HG03439 (cell line): ENCODE measurements around the gene PLEKHG7.

ENCODE experiments used
- ATAC-seq: cut with Tn5 transposase; IDR thresholded peaks from one replicate; pipeline ENCODE4 v1.9.1; 2021; ENCODE audit warnings: mild to moderate bottlenecking, moderate library complexity; ENCODE audit not compliant: unreplicated experiment

PLEKHG7 gene

DNA sequence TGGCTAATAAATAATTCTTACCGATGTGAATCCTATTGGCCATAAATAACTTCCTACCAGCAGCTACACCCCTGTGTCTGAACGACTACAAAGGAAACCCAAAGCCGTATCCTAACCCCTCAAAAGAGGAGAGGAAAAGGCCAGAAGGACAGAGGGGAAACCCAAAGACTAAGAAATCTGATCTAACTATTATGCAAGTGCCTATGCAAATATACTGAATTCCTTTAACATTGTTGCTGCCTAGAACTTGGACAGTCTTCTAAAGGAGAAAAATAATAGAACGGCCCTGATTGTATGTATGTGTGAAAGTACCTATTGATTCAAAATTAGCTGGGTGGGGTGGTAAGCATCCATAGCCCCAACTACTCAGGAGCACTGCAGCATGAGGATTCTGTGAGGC lies 997 bp downstream of the PLEKHG7 start:
- no peak for ATAC-seq

GRCh38 chr12:92706594-92706993 lies 3.8 kb downstream of the PLEKHG7 start:
- ATAC-seq: no peak

DNA sequence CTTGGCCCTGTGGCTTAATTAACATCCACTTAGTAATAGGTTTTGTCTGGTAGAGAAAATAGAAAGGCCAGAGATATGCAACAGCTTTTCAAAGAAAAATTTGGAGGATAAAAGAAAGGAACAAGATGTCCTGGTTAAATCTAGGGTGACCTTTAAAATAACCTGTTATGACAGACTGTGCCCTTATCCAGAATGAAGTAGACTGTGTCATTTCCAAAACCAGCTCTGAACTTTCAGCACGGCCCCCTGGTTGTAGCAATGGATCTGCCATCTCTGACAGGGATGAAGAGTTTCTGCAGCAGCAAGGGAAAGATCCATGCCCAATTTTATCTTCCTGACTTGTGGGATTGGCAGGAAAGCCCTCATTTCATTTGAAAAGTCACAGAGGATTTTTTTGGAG lies 5.1 kb downstream of the PLEKHG7 start:
- ATAC-seq: no peak

GRCh38 chr12:92715625-92716024 lies 12.8 kb downstream of the PLEKHG7 start:
- ATAC-seq: no peak

DNA sequence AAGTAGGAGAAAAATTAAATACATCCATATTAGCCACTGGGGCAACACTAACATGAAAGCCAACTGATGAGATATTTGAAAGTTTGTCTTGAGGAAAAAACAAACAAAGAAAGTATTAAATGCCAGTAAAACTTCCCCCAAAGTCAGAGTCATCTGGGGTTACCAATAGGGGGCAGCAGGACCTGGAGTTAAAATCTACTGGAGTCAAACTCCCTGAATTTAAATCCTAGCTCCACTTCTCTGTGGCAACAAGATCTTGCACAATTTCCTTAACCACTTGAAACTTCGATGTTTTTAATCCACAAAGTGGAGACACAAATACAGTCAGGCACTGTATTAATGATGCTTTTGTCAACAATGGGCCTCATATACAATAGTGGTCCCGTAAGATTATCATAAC lies 14.4 kb downstream of the PLEKHG7 start:
- ATAC-seq: no peak

DNA sequence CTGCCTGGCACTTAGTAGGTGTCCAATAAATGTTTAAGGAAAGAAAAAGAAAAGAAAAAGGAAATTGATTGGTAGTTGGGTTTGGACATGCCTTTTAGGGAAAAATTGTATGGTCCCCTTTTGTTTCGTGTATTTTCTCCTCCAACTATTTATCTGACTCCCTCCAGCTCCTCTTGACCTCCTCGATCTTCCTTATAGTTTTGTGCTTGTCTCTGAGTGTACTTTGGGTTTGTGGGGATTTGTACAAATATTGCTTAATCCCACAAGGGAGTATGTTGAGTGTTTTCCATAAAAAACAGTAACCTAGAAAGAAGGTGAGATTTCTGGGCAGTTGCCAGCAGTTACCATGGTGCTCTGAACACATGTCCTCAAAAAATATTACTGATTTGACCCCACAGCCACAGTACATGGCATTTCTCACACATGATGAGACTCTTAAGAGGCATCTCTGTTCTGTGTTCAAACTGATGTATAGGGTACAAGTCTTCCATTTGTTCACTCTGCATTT lies 15.7 kb downstream of the PLEKHG7 start:
- no peak for ATAC-seq

GRCh38 chr12:92719674-92720073 lies 16.9 kb downstream of the PLEKHG7 start:
- no peak for ATAC-seq

- no peak for ATAC-seq
These were observed 18.3 kb downstream of the PLEKHG7 start for GRCh38 chr12:92721130-92721529.

- no peak for ATAC-seq
These were observed 18.9 kb downstream of the PLEKHG7 start for GRCh38 chr12:92721656-92722055.

GRCh38 chr12:92722897-92723296 lies 20.1 kb downstream of the PLEKHG7 start:
- ATAC-seq: no peak

DNA sequence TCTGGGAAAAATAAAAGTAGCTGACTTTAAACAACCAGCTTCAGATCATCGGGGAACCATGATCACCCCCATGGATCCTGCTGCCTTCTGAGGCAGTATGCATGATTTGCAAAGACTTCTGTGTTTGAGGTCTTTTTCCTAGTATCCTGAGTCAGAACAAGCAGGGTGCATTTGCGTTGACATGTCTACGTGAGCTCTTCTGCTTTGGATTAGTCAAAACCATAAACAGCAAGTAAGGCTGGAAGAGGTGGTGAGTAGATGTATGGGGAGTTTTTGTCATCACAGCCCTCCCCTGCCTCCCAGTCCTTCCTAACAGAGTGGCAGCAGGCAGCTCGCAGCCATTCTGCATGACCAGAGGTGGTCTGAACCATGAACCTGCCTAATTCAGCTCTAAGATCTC lies 24.1 kb downstream of the PLEKHG7 start:
- no peak for ATAC-seq

GRCh38 chr12:92729773-92730305 lies 27.1 kb downstream of the PLEKHG7 start:
- ATAC-seq: no peak

- ATAC-seq: no peak
These were observed 28.0 kb downstream of the PLEKHG7 start for GRCh38 chr12:92730758-92731157.

DNA sequence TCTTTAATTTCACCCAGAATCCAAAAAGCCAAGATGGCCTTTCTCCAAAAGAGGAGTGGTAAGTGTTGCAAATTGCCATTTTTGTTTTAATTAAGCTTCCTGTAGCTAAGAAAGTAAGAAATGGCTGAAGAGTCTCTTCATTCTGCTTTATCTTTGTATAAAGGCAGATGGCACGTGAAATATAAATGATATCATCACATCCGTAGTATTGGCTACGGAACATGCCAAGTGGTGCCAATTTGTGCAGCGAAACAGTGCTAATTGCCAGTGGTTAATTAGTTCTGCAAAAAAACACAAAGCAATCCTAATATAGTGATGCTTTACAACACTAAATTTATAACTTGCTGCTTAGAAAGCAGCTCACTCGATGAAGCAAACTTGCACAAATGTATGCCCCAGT lies 29.4 kb downstream of the PLEKHG7 start:
- no peak for ATAC-seq

- no peak for ATAC-seq
These were observed 29.9 kb downstream of the PLEKHG7 start for GRCh38 chr12:92732716-92733115.

DNA sequence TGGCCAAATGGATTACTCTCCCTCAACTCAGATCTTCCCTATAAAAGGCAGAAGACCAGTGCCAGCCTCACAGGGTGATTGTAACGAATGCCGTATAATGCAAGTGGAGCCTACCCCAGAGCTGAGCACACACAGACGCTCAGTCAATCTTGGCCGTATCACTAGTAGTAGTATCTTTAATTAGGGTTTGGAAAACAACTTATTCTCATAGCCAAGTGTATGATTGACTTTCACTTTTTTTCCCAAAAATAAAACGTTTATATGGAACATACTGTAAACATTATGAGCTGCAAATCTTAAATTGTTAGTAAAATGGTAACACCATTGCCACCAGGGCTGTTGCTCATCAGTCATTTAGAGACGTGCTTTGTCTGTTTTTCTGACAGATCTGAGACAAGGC lies 30.4 kb downstream of the PLEKHG7 start:
- ATAC-seq: no peak

- ATAC-seq: no peak
These were observed 30.9 kb downstream of the PLEKHG7 start for GRCh38 chr12:92733661-92734060.

DNA sequence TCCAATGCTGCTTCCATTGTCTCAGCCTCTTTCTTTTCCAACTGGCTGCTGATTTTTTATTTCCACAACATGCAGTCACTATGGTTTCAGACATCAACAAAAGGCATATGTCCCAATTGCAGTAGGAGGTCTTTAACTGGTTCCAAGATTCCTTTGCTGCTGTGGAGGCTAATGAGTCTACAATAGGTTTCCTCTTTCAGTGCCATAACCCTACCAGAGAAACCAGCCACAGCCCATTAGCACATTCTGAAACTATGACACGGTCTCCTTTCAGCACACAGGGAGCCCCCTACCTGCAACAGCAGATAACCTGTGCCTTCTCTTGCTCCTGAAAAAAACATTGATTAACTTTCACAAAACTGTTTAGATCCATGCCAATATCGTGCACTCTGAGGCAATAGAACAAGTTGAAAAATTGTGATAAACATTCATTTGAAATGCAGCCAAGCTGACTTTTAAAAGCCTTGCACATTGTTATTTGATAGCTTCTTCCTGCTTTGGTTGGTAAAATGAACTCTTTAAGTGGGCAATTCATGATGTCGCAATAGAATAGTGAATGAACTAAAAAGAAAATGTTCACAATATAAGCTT lies 32.4 kb downstream of the PLEKHG7 start:
- no peak for ATAC-seq

- no peak for ATAC-seq
These were observed 33.8 kb downstream of the PLEKHG7 start for GRCh38 chr12:92736605-92737004.

- ATAC-seq: no peak
These were observed 35.4 kb downstream of the PLEKHG7 start for GRCh38 chr12:92737855-92738850.

DNA sequence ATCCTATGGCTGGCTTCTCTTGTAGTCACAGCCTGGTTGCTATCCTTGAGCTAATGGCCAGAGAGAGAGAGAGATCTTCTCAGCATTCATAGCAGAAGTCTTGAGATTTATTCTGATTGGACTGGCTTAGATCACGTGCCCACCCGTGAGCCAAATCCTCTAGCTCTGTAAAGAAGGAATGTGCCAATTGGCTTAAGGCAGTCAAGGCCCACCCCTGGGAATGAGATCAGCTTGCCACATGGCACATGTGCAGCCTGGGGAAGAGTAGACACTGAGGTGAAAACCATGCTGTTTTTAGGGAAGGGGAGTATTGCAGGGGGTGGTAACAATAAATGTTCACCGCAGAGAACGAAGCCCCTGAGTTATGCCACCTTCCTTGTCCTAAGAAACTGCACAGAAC lies 36.3 kb downstream of the PLEKHG7 start:
- ATAC-seq: no peak

GRCh38 chr12:92740411-92740810 lies 37.6 kb downstream of the PLEKHG7 start:
- no peak for ATAC-seq
